ENCODE measurements around the gene GJB6. TPM values are rescaled to one million over a fixed set of nuclear protein-coding genes. Genes with fewer than 3 reads are reported as not detected.

GJB6 gene
- polyA plus RNA-seq, 2 of the 4 experiments (the other 2 are of a cell fraction), result 0.06 TPM; not detected in 1

DNA sequence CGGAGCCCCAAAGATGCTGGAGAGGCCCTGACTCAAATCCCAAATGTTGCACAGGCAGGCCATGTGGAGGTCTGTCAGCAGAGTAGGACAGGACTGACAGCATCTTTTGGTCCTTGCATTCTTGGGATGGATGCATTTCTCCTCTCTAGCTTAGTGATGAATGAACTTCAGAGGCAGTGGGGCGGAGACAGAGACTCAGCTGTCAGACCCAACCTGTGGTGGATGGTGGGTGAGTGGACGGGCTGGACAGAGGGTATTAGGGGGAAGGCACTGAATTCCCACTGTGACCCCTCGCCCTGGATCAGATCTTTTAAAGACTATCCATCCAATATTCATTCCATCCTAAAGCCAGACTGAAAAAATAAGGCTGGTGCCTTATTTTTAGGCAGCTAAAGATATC lies 39.3 kb upstream of the GJB6 start:
- H3K27ac ChIP-seq, result no peak overlapping the region
- FAIRE-seq (no peak), DNase-seq (ENCODE audit: low read depth in 1 of 2, low spot score in 1 of 2) (no peak), ATAC-seq (no peak)
- no peaks in the 10 kb centered on the region for H3K9me3 ChIP-seq
- no peak overlapping the region for H3K4me2 ChIP-seq
- no peaks in the 10 kb centered on the region for H3K4me1 ChIP-seq
- ChIA-PET POLR2A (no interaction called here), CTCF (no interaction called here)
- no peak overlapping the region for H3K4me3 ChIP-seq
- 31% methylated on average over 4 of the region's 4 CpGs for WGBS (ENCODE audit: missing lambda C conversion rate)
- TF ChIP-seq EHMT2 (IDR thresholded peaks at IDR 0.05; ENCODE audit: low read depth) (no peak), TP53 (CRISPR knock-in tag; IDR thresholded peaks at IDR 0.05) (no peak), POLR2AphosphoS2 (conservative IDR thresholded peaks at IDR 0.05; ENCODE audit: low read length) (no peak), CBX8 (IDR thresholded peaks at IDR 0.05) (no peak), CEBPB (IDR thresholded peaks at IDR 0.05) (no peak), CBX2 (IDR thresholded peaks at IDR 0.05; ENCODE audit: borderline replicate concordance, low read depth) (no peak), RCOR1 (IDR thresholded peaks at IDR 0.05; ENCODE audit: low read depth, low read length) (no peak), NR3C1 (IDR thresholded peaks at IDR 0.05) (no peak), NFE2L2 (conservative IDR thresholded peaks at IDR 0.05; ENCODE audit: low read length) (no peak), HDAC2 (IDR thresholded peaks at IDR 0.05) (no peak), HEYL (CRISPR knock-in tag; IDR thresholded peaks at IDR 0.05) (no peak), CHD4 (IDR thresholded peaks at IDR 0.05; ENCODE audit: borderline replicate concordance) (no peak), RAD21 (conservative IDR thresholded peaks at IDR 0.05 in 1 of 2, IDR thresholded peaks at IDR 0.05 in 1 of 2) (no peak), HOXA7 (CRISPR knock-in tag; IDR thresholded peaks at IDR 0.05) (no peak)
- TF ChIP-seq, protein P1, sequence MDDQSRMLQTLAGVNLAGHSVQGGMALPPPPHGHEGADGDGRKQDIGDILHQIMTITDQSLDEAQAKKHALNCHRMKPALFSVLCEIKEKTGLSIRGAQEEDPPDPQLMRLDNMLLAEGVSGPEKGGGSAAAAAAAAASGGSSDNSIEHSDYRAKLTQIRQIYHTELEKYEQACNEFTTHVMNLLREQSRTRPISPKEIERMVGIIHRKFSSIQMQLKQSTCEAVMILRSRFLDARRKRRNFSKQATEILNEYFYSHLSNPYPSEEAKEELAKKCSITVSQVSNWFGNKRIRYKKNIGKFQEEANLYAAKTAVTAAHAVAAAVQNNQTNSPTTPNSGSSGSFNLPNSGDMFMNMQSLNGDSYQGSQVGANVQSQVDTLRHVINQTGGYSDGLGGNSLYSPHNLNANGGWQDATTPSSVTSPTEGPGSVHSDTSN (IDR thresholded peaks at IDR 0.05), result no peak
- TF ChIP-seq, protein P2, sequence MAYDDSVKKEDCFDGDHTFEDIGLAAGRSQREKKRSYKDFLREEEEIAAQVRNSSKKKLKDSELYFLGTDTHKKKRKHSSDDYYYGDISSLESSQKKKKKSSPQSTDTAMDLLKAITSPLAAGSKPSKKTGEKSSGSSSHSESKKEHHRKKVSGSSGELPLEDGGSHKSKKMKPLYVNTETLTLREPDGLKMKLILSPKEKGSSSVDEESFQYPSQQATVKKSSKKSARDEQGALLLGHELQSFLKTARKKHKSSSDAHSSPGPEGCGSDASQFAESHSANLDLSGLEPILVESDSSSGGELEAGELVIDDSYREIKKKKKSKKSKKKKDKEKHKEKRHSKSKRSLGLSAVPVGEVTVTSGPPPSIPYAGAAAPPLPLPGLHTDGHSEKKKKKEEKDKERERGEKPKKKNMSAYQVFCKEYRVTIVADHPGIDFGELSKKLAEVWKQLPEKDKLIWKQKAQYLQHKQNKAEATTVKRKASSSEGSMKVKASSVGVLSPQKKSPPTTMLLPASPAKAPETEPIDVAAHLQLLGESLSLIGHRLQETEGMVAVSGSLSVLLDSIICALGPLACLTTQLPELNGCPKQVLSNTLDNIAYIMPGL (CRISPR knock-in tag; IDR thresholded peaks at IDR 0.05; ENCODE audit: borderline replicate concordance), result no peak
- TF ChIP-seq, protein P3, sequence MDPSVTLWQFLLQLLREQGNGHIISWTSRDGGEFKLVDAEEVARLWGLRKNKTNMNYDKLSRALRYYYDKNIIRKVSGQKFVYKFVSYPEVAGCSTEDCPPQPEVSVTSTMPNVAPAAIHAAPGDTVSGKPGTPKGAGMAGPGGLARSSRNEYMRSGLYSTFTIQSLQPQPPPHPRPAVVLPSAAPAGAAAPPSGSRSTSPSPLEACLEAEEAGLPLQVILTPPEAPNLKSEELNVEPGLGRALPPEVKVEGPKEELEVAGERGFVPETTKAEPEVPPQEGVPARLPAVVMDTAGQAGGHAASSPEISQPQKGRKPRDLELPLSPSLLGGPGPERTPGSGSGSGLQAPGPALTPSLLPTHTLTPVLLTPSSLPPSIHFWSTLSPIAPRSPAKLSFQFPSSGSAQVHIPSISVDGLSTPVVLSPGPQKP (IDR thresholded peaks at IDR 0.05; ENCODE audit: low read depth, low read length), result no peak
- TF ChIP-seq, protein P4, sequence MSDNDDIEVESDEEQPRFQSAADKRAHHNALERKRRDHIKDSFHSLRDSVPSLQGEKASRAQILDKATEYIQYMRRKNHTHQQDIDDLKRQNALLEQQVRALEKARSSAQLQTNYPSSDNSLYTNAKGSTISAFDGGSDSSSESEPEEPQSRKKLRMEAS (IDR thresholded peaks at IDR 0.05), result no peak
- TF ChIP-seq, protein P5, sequence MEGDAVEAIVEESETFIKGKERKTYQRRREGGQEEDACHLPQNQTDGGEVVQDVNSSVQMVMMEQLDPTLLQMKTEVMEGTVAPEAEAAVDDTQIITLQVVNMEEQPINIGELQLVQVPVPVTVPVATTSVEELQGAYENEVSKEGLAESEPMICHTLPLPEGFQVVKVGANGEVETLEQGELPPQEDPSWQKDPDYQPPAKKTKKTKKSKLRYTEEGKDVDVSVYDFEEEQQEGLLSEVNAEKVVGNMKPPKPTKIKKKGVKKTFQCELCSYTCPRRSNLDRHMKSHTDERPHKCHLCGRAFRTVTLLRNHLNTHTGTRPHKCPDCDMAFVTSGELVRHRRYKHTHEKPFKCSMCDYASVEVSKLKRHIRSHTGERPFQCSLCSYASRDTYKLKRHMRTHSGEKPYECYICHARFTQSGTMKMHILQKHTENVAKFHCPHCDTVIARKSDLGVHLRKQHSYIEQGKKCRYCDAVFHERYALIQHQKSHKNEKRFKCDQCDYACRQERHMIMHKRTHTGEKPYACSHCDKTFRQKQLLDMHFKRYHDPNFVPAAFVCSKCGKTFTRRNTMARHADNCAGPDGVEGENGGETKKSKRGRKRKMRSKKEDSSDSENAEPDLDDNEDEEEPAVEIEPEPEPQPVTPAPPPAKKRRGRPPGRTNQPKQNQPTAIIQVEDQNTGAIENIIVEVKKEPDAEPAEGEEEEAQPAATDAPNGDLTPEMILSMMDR (IDR thresholded peaks at IDR 0.05), result no peak

DNA sequence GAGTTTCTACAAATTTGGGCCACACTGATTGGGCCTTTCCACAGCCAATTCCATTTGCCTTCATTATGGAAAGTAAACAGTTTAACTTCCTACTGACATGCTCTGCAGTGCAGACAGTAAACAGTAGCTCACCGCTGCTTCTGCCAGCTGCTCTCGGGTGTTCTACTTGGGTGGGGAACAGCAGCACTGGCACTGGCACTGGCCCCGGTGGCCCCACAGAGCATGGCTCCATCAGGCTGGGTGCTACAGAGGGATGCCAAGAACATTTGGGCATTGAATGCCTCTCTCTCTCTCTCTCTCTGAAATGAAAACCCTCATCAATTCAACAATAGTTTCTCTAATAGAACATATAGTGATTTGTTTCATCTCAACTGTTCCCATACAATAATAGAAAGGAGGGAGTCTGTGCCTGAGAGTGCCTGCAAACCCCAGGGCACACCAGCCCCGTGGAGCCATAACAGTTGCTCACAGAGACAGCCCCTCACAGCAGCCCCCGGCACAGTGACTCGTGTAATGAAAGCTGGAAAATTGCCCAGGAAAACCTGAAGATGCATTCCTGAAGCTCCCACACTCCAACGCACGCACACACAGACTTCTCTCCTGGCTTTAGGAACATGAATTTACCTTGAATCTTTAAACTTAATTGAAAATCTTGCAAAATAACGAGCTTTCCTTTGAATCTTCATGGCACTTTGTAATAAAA lies 38.2 kb upstream of the GJB6 start:
- ATAC-seq, result no peak
- CTCF ChIA-PET, result no interaction called here
- H3K4me3 ChIP-seq, result no peak overlapping the region
- no peak overlapping the region for H3K4me2 ChIP-seq
- no peak for DNase-seq (ENCODE audit: low read depth in 1 of 2, low spot score in 1 of 2)
- no peak overlapping the region for H3K27ac ChIP-seq
- no peak for FAIRE-seq
- H3K9me3 ChIP-seq, result no peaks in the 10 kb centered on the region
- POLR2A ChIA-PET, result no interaction called here
- H3K4me1 ChIP-seq, result no peaks in the 10 kb centered on the region
- TF ChIP-seq POLR2A (IDR thresholded peaks at IDR 0.05; ENCODE audit: low read length) (no peak), ZC3H11A (IDR thresholded peaks at IDR 0.05) (no peak), RFX5 (IDR thresholded peaks at IDR 0.05) (no peak), HOXB13 (CRISPR knock-in tag; IDR thresholded peaks at IDR 0.05; ENCODE audit: low read depth) (no peak)
- 27% methylated on average over 9 of the region's 9 CpGs for WGBS (ENCODE audit: missing lambda C conversion rate)

All from A549 (cell line).